GM10248 (cell line): ENCODE results near the gene ABCA4.
A peak's percentile ranks its signal among the peaks of the same experiment; 100 is the strongest.

Source experiments
- CTCF ChIA-PET: fragments of 300-600 bp; sonication (Branson Sonifier 250); formaldehyde crosslinking; extraction: SDS; loops from one replicate; lab custom pipeline; 2021; ENCODE audit warnings: antibody characterized with exemption; lab: Yijun Ruan, JAX
- POLR2A ChIA-PET: fragments of 350-650 bp; sonication (Branson Sonifier 250); formaldehyde crosslinking; extraction: SDS; loops from one replicate; lab custom pipeline; 2020; ENCODE audit warnings: antibody characterized with exemption; lab: Yijun Ruan, JAX
- DNase-seq: peaks from one replicate; pipeline ENCODE4 v3.0.0; 2012; ENCODE audit errors: extremely low spot score
- TF ChIP-seq, protein P1 (sequence below): IDR thresholded peaks from 2 replicates; pipeline ENCODE4 v1.5.1; 2012; ENCODE audit warnings: mild to moderate bottlenecking, low read depth; ENCODE audit errors: extremely low read depth, missing control alignments, control extremely low read depth

The ABCA4 gene

DNA sequence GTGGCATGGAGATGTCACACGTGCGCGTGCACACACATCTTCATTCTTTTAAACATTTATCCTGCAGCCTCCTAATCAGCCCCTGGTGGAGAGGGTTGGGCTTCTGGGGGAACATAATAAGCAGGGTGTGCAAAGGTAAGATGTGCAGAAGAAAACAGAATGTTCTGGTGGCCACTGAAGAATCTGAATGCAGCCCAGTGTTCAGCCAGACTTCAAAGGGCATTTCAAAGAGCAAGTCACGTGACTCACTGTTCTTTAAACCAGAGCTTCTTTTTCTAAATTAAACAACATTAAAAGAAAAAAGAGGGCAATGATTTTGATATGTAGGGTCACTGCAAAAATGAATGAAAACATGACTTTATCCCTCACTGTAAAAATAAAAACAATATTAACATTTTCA is 89.8 kb downstream of the ABCA4 start:
- POLR2A ChIA-PET, result no interaction called here
- CTCF ChIA-PET, result interaction anchor here (14.0 to 19.8 kb wide), 3 partner anchors 8 to 302 kb away, joined by 165 to 370 read pairs (median 370); no protein-coding TSS in a partner anchor
- TF ChIP-seq, protein P1, sequence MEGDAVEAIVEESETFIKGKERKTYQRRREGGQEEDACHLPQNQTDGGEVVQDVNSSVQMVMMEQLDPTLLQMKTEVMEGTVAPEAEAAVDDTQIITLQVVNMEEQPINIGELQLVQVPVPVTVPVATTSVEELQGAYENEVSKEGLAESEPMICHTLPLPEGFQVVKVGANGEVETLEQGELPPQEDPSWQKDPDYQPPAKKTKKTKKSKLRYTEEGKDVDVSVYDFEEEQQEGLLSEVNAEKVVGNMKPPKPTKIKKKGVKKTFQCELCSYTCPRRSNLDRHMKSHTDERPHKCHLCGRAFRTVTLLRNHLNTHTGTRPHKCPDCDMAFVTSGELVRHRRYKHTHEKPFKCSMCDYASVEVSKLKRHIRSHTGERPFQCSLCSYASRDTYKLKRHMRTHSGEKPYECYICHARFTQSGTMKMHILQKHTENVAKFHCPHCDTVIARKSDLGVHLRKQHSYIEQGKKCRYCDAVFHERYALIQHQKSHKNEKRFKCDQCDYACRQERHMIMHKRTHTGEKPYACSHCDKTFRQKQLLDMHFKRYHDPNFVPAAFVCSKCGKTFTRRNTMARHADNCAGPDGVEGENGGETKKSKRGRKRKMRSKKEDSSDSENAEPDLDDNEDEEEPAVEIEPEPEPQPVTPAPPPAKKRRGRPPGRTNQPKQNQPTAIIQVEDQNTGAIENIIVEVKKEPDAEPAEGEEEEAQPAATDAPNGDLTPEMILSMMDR, result no peak
- DNase-seq, result no peak

DNA sequence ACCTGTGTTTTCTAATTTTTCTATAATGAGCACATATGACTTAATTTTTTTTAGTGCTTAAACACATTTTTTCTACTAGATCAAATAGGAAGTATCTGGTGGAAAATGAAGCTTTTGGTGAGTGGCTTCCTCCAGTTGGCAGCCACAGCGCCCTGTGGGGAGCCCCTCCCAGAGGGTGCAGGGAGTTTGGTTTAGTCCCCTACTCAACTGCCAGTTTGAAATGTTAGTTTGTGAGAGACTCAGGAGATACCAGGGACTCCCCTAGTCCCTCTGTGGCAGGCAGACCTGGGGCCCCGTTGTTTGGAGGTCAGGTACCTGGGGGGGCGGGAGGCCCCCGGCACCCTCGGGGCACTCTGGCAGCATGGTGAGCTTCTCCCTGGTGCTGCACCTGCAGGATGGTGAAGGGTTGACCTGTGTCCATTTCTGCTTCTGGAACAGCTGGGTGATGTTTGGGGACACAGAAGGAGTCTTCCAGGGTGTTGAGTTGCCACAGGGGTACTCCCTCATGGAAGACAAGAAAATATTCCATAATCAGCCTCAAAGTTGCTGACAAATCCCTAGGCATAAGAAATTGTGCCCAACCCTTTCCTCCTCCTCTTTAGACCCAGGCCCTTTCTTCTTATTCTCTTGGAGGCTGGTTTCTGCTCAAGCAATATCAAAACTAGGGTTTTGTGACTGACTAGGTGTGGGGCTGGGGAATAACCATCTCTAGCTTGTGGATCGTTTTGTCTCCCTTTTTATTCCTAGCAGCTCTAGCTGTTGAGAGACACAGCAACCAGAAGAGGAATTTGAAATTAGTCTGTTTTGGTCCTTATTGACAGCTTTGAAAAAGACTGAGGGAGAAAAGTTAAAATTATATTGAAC is 91.6 kb downstream of the ABCA4 start:
- ChIA-PET CTCF (interaction anchor here (1.3 to 19.8 kb wide), 5 partner anchors 6 to 777 kb away, joined by 3 to 370 read pairs (median 111); no protein-coding TSS in a partner anchor), POLR2A (no interaction called here)
- TF ChIP-seq, protein P1, result no peak
- no peak for DNase-seq

DNA sequence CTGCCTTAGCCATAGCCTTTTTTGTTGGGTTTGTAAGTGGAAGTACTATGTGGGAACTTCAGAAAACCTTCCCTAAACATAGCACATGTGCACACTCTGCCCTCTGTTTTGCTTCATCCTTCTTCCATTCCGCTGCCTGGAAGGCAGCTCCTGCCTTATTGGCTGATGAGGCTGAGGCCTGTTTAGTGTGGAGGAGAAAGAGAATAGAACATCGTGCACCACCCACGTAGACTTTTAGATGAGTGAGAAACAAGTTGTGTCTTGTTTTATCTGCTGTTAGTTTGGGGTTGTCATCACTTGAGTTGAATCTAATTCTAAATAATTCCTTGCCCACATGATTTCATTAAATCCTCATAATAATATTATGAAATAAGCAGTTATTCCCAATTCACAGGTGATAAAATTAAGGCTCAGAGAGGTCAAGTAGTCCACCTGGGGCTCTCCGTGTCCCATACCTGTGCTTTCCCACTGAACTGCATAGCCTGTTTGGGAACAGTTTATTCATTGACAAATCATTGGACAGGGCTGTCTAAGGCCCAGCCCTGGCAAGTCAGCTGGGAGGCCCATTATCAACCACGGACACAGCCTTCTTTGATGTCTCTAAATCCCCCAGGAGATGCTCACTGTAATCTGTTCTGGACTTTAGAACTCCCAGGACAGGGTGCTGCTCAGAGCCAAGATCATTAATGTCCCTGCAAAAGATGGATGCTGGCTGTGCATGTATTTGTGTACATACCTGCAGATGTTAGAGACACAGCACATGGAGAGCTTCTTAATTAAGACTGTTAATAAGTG is 93.0 kb downstream of the ABCA4 start:
- TF ChIP-seq, protein P1, result no peak
- DNase-seq, result no peak
- ChIA-PET POLR2A (no interaction called here), CTCF (interaction anchor here (0.7 to 18.2 kb wide), 8 partner anchors 11 to 778 kb away, joined by 3 to 370 read pairs (median 26); no protein-coding TSS in a partner anchor)

DNA sequence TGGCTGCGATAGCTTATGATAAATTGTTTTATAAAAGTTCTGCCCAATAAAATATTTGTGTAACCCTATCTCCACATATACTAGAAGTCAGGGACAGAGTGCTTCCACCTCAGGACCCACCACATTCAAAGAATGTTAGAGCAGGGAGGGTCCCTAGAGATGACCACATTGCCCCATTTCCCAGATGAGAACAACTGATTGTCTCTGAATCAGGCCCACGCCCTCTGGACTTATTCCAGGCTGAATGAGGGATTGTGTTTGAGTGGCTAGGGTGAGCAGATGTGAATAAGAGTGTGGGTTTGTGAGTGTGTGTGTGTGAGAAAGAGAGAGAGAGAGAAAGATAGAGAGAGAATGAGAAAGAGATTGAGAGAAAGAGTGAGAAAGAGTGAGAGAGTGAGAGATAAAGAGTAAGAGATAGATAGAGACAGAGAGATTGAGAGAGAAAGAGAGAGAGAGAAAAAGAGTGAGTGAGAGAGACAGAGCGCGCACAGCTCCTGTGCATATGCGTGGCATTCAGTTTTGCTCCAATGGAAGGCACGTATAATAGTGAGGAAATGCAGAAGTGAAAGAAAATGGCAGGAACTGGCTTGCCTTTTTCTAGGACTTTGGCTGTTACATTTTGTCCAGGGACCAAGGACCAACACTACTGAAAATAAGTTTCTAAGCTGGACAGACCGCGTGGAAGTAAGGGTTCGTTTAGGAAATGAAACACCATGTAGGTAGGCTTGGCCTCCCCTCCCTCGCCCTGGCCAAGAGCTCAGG is 94.1 kb downstream of the ABCA4 start:
- CTCF ChIA-PET, result interaction anchor here (0.7 to 18.2 kb wide), 25 partner anchors 12 to 780 kb away, joined by 3 to 370 read pairs (median 4); no protein-coding TSS in a partner anchor
- no peak for DNase-seq
- TF ChIP-seq, protein P1, result no peak
- POLR2A ChIA-PET, result no interaction called here

DNA sequence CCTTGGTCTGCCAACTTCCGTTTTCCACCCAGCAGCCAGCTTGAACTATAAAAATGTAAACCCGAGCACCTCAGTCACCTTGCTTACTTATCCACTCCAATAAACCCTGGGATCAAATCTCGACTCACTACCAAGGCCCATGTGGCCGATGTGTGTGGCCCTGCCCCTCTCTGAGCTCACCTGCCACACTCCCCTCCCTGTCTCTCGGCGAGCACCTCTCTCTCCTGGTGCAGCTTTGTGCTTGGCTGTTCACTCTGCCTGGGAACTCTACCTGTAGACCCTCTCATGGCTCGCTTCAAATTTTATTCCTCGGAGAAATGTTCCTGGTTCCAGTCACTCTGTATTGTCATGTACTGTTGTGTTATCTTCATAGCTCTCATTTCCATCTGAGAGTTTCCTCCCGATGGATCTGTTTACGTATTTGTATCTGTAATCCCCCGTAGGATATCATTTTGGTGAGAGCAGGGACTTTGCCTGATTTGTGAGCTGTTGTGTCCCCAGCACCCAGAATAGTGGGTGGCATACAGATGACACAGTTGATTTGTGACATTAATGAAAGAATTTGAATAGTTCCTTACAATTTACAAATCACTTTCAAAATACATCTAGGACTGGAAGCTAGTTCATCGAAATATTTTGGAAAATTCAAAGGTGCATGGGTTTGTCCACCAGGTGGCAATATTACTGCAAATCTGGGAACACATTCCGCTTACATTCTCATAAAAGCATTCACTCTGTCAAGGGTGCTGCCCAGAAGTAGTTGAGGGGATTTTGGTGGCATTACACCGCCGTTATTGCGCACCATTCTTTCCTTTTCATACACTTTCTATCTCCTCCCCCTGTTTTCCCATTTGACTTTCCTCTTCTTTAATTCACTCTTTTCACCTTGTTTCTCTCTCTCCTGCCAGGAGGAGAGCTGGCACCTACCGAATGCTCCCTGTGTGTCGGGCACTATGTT is 95.3 kb downstream of the ABCA4 start:
- ChIA-PET CTCF (interaction anchor here (0.7 to 18.2 kb wide), 28 partner anchors 11 to 781 kb away, joined by 3 to 370 read pairs (median 4); no protein-coding TSS in a partner anchor), POLR2A (no interaction called here)
- DNase-seq, result peak; percentile 45

More for the DNA sequence above, 95.3 kb downstream of the ABCA4 start:
- TF ChIP-seq, protein P1, result peak; percentile 52
